HCT116 (cell line): ENCODE measurements around the gene SMC4. TPM values are rescaled to one million over a fixed set of nuclear protein-coding genes. Genes with fewer than 3 reads are reported as not detected.

Experiments
- ATAC-seq: fragments of 200-7000 bp; cut with Tn5 transposase; 2 replicates; pipeline ENCODE4 v1.9.1; 2020; ENCODE audit warnings: mild to moderate bottlenecking, moderate library complexity
- Bru-seq: library from RNA; stranded (reverse); fragments of 400-500 nt; gene quantifications from one replicate; lab custom pipeline; 2021; lab: Mats Ljungman, UMichigan
- BruChase-seq, 2 experiments: library from RNA; stranded (reverse); fragments of 400-500 nt; gene quantifications; one replicate each; lab custom pipeline; 2021; lab: Mats Ljungman, UMichigan
- BruUV-seq: library from RNA; stranded (reverse); fragments of 400-500 nt; replicated peaks from 2 replicates; lab custom pipeline; 2021; lab: Mats Ljungman, UMichigan
- CTCF ChIA-PET: fragments of 300-600 bp; sonication (Branson Sonifier 250); formaldehyde crosslinking; loops from one replicate; lab custom pipeline; 2021; ENCODE audit warnings: antibody characterized with exemption; lab: Charles Lee
- POLR2A ChIA-PET: fragments of 300-600, 350-600 bp; sonication (Branson Sonifier 250); formaldehyde crosslinking; loops from one replicate; lab custom pipeline; 2021; ENCODE audit warnings: antibody characterized with exemption; lab: Charles Lee
- RAD21 ChIA-PET, 2 experiments: fragments of 300-600 bp; sonication (Branson Sonifier 250); formaldehyde crosslinking; loops; one replicate each; lab custom pipeline; 2023; ENCODE audit warnings: low total read pairs in 2 of 2; ENCODE audit not compliant: uncharacterized antibody in 2 of 2, unreplicated experiment in 2 of 2, low non-redundant PET in 1 of 2; lab: Charles Lee
- DNase-seq: peaks from one replicate; pipeline ENCODE4 v3.0.0-alpha.2; 2010; ENCODE audit warnings: low read depth, low spot score
- H2AFZ ChIP-seq: fragments of 200-600 bp; shearing (Covaris generic), sonication (generic); 2 replicates; pipeline ENCODE4 v1.6.1; 2017; ENCODE audit warnings: low read depth, mixed run types, mixed read lengths, antibody characterized with exemption, low read length; ENCODE audit not compliant: poor library complexity, severe bottlenecking
- H3K27ac ChIP-seq: 2 replicates; pipeline ENCODE4 v1.5.1; 2012; ENCODE audit warnings: low read depth, low read length
- H3K27me3 ChIP-seq: fragments of 200-600 bp; sonication (generic); 2 replicates; pipeline ENCODE4 v1.6.1; 2016; ENCODE audit warnings: mixed run types, low read length, mixed read lengths; ENCODE audit not compliant: insufficient read depth
- H3K36me3 ChIP-seq, 2 experiments: fragments of 200-500 bp in 1 of 2; fragments of 200-600 bp in 1 of 2; sonication (Bioruptor generic) in 1 of 2; sonication (generic) in 1 of 2; 2 replicates each; pipeline versions ENCODE4 v1.5.1 to v1.6.1; 2014 to 2016; ENCODE audit warnings: low read length in 2 of 2, inconsistent platforms in 1 of 2, mixed read lengths in 1 of 2, mixed run types in 1 of 2; ENCODE audit not compliant: insufficient read depth in 2 of 2, control insufficient read depth in 1 of 2
- H3K4me1 ChIP-seq, 2 experiments: fragments of 200-600 bp in 1 of 2; sonication (generic) in 1 of 2; 2 replicates each; pipeline versions ENCODE4 v1.5.1 to v1.6.1; 2012 to 2017; ENCODE audit warnings: low read length in 2 of 2, inconsistent platforms in 1 of 2, mild to moderate bottlenecking in 1 of 2, mixed read lengths in 1 of 2, mixed run types in 1 of 2, moderate library complexity in 1 of 2; ENCODE audit not compliant: insufficient read depth in 2 of 2, control insufficient read depth in 1 of 2
- H3K4me2 ChIP-seq: fragments of 200-600 bp; sonication (generic); 2 replicates; pipeline ENCODE4 v1.6.1; 2017; ENCODE audit warnings: mixed run types, low read length, mixed read lengths
- H3K4me3 ChIP-seq, 2 experiments: fragments of 200-600 bp in 1 of 2; sonication (generic) in 1 of 2; replicated peaks in 1 of 2; 2 replicates each; pipeline ENCODE4 v1.5.1; 2011 to 2016; ENCODE audit warnings: low read length in 2 of 2, control low read depth in 1 of 2, low read depth in 1 of 2, mild to moderate bottlenecking in 1 of 2, mixed read lengths in 1 of 2, mixed run types in 1 of 2
- H3K79me2 ChIP-seq: fragments of 200-600 bp; sonication (generic); 2 replicates; pipeline ENCODE4 v1.6.1; 2017; ENCODE audit warnings: mild to moderate bottlenecking, mixed run types, low read length, moderate library complexity, mixed read lengths; ENCODE audit not compliant: insufficient read depth
- H3K9ac ChIP-seq: fragments of 200-600 bp; sonication (generic); 2 replicates; pipeline ENCODE4 v1.6.1; 2016; ENCODE audit warnings: low read length, mixed read lengths
- H3K9me2 ChIP-seq: fragments of 200-600 bp; sonication (generic), shearing (Covaris generic); 2 replicates; pipeline ENCODE4 v1.6.1; 2017; ENCODE audit warnings: mixed run types, mild to moderate bottlenecking, moderate library complexity; ENCODE audit not compliant: insufficient read depth
- H3K9me3 ChIP-seq, 2 experiments: fragments of 200-500 bp in 1 of 2; fragments of 200-600 bp in 1 of 2; sonication (Bioruptor generic) in 1 of 2; sonication (generic) in 1 of 2; 2 replicates each; pipeline ENCODE4 v1.6.1; 2014 to 2017; ENCODE audit warnings: low read length in 2 of 2, mixed read lengths in 2 of 2, inconsistent platforms in 1 of 2, low read depth in 1 of 2, mild to moderate bottlenecking in 1 of 2, mixed run types in 1 of 2, moderate library complexity in 1 of 2; ENCODE audit not compliant: control insufficient read depth in 1 of 2, insufficient read depth in 1 of 2
- H4K20me1 ChIP-seq: fragments of 200-600 bp; sonication (generic), shearing (Covaris generic); 2 replicates; pipeline ENCODE4 v1.6.1; 2017; ENCODE audit warnings: mixed run types, mild to moderate bottlenecking, moderate library complexity; ENCODE audit not compliant: insufficient read depth
- CBX3 ChIP-seq: IDR thresholded peaks from 2 replicates; pipeline ENCODE4 v1.6.1; 2012; ENCODE audit warnings: low read depth
- ELF1 ChIP-seq: IDR thresholded peaks from 2 replicates; pipeline ENCODE4 v1.6.1; 2012; ENCODE audit warnings: low read depth, borderline replicate concordance
- EZH2 ChIP-seq: fragments of 200-600 bp; sonication (generic); IDR thresholded peaks from 2 replicates; pipeline ENCODE4 v1.6.1; 2017; ENCODE audit warnings: antibody characterized with exemption, mixed run types
- EZH2phosphoT487 ChIP-seq: fragments of 200-600 bp; IDR thresholded peaks from 2 replicates; pipeline ENCODE4 v1.6.1; 2018; ENCODE audit warnings: antibody characterized with exemption, borderline replicate concordance
- FOSL1 ChIP-seq: IDR thresholded peaks from 2 replicates; pipeline ENCODE4 v1.6.1; 2012; ENCODE audit warnings: low read depth
- POLR2A ChIP-seq: IDR thresholded peaks from 2 replicates; pipeline ENCODE4 v1.7.0; 2011; ENCODE audit warnings: borderline replicate concordance; ENCODE audit not compliant: insufficient read depth, insufficient read length; ENCODE audit errors: extremely low read depth
- POLR2AphosphoS5 ChIP-seq: IDR thresholded peaks from 2 replicates; pipeline ENCODE4 v1.6.1; 2011; ENCODE audit warnings: mild to moderate bottlenecking, low read depth, low read length, moderate library complexity
- SIN3A ChIP-seq: IDR thresholded peaks from 2 replicates; pipeline ENCODE4 v1.6.1; 2012; ENCODE audit warnings: low read depth
- SP1 ChIP-seq: IDR thresholded peaks from 2 replicates; pipeline ENCODE4 v1.6.1; 2012; ENCODE audit warnings: low read depth
- SRF ChIP-seq: IDR thresholded peaks from 2 replicates; pipeline ENCODE4 v1.6.1; 2012; ENCODE audit warnings: low read depth
- TCF7L2 ChIP-seq: IDR thresholded peaks from 2 replicates; pipeline ENCODE4 v1.7.0; 2011; ENCODE audit warnings: borderline replicate concordance, inconsistent platforms; ENCODE audit not compliant: insufficient read depth, insufficient read length; ENCODE audit errors: extremely low read depth
- ZFX ChIP-seq: fragments of 450-650 bp; IDR thresholded peaks from 2 replicates; pipeline ENCODE4 v1.6.1; 2017
- ZNF274 ChIP-seq: fragments of 200-500 bp; sonication (Bioruptor generic); IDR thresholded peaks from 2 replicates; pipeline ENCODE4 v1.6.1; 2014; ENCODE audit warnings: mild to moderate bottlenecking, low read depth, low read length, inconsistent platforms
- intact Hi-C: fragments of 100-400 bp; cut with micrococcal nuclease; formaldehyde crosslinking; loops from 2 replicates; pipeline ENCODE4 v1.10.0; 2022
- long read RNA-seq: library from polyadenylated mRNA; unstranded; transcript quantifications from one replicate; pipeline ENCODE4 v2.0.0, GENCODE V29; 2021; ENCODE audit not compliant: unreplicated experiment
- polyA plus RNA-seq: library from polyadenylated mRNA; unstranded; fragments of >200 nt; gene quantifications from 2 replicates; pipeline ENCODE4 v1.2.1, GENCODE V29; 2012; ENCODE audit warnings: missing spikeins
- total RNA-seq: library from RNA; stranded (reverse); gene quantifications from one replicate; pipeline ENCODE4 v1.2.1, GENCODE V29; 2021; ENCODE audit not compliant: unreplicated experiment
- TF ChIP-seq, protein P1 (sequence below): IDR thresholded peaks from 2 replicates; pipeline ENCODE4 v1.6.1; 2011; ENCODE audit warnings: mild to moderate bottlenecking, low read length, moderate library complexity; ENCODE audit not compliant: insufficient replicate concordance; ENCODE audit errors: extremely low read depth
- TF ChIP-seq, protein P2 (sequence below): IDR thresholded peaks from 2 replicates; pipeline ENCODE4 v1.6.1; 2012
- TF ChIP-seq, protein P3 (sequence below): IDR thresholded peaks from 2 replicates; pipeline ENCODE4 v1.6.1; 2012; ENCODE audit warnings: low read depth

The SMC4 gene
- total RNA-seq = 123 TPM
- polyA plus RNA-seq = 42.5 and 61.0 TPM in 2 replicates
- percentile 98 among the genes with signal in this experiment for Bru-seq, nascent RNA
- percentile 95 among the genes with signal in this experiment for BruChase-seq, experiment 1, labeled RNA remaining after a 6-hour chase
- BruChase-seq, experiment 2, labeled RNA remaining after a 2-hour chase = percentile 95 among the genes with signal in this experiment
- long read RNA-seq, full-length matches to known transcripts = 3 of 111 reads
- long read RNA-seq, partial matches to known transcripts = 85 of 111 reads
- long read RNA-seq, other reads (novel, unspliced or antisense) = 23 of 111 reads

DNA sequence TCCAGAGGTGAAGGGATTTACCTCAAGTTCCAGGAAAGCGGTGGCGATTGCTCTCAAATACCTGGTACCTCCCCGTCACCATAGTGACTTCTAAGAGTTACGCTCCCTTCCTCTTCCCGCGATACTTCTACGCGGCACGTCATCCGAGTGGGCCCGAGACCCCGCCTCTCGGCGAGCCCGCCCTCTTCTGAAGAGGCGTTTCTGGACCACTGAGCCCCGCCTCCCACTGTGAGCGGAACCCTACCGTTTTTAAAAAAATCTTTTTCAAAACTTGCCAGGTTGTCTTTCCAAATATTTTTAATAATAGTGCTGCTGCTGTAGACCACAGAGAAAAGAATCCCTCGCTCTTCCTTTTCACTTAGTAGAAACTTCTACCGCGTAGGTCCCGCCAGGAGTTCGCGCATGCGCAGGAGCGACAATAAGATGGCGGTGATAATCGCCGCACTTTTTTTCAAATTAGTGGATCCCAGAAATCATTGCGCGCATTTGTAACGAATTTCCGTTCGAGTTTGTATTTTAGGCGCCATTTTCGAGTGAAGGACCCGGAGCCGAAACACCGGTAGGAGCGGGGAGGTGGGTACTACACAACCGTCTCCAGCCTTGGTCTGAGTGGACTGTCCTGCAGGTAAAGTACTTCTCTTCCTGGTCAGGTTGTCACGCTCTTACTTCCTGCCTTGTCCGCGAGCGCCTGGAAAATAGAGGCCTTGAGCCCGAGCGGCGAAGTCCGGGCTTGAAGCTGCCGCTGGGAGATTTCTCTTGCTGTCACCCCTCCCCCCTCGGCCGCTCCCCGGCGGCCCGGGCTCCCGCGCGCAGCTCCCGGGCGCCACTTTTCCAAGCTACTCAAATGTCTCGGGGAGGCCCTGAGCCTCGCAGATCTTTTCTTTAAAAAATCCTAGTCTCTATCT is at the start of gene SMC4, which contains the start of gene IFT80:
SMC4 (plus strand) TSS at position 526 of the 905 bp plus-strand sequence. CDS start 1,177 bp downstream, outside the sequence.
IFT80 (minus strand) TSS at position 101 of the 905 bp plus-strand sequence. CDS start 14,625 bp downstream, outside the sequence.
- Histone ChIP-seq H2AFZ (peak within 1 kb of the TSS; percentile 55), H3K4me1 (peaks cover 17 to 32% of the 10 kb centered on the region in 2 experiments), H3K9me2 (no peaks in the 10 kb centered on the region), H3K36me3 (peaks cover 7 to 30% of the 10 kb centered on the region in 2 experiments; a peak in 2 of 4 replicates), H4K20me1 (peaks cover 11% of the 10 kb centered on the region; the same call in 1 of the 2 replicates), H3K79me2 (peaks cover 82% of the 10 kb centered on the region), H3K27ac (peak within 1 kb of the TSS; percentile 95), H3K9ac (peak within 1 kb of the TSS; percentile 94), H3K4me3 (peak within 1 kb of the TSS; percentile 90 to 93), H3K4me2 (peak within 1 kb of the TSS; percentile 91), H3K27me3 (no peaks in the 10 kb centered on the region), H3K9me3 (no peaks in the 10 kb centered on the region)
- ChIA-PET CTCF (no interaction called here), POLR2A (no interaction called here), RAD21 (no interaction called here)
- peak; percentile 94 for ATAC-seq
- TSS peak; percentile 56 for BruUV-seq
- intact Hi-C loops = no loop called here
- DNase-seq = peak; percentile 93
- no peak for TF ChIP-seq ZNF274
- no peak; the same call in 1 of the 2 replicates for TF ChIP-seq ELF1
- peak; percentile 44; the same call in 1 of the 2 replicates for TF ChIP-seq ZFX
- no peak for TF ChIP-seq EZH2
- TF ChIP-seq SRF = peak; percentile 61
- peak; percentile 89 for TF ChIP-seq POLR2AphosphoS5
- peak; percentile 63 for TF ChIP-seq SP1
- no peak for TF ChIP-seq FOSL1
- TF ChIP-seq, protein P1, sequence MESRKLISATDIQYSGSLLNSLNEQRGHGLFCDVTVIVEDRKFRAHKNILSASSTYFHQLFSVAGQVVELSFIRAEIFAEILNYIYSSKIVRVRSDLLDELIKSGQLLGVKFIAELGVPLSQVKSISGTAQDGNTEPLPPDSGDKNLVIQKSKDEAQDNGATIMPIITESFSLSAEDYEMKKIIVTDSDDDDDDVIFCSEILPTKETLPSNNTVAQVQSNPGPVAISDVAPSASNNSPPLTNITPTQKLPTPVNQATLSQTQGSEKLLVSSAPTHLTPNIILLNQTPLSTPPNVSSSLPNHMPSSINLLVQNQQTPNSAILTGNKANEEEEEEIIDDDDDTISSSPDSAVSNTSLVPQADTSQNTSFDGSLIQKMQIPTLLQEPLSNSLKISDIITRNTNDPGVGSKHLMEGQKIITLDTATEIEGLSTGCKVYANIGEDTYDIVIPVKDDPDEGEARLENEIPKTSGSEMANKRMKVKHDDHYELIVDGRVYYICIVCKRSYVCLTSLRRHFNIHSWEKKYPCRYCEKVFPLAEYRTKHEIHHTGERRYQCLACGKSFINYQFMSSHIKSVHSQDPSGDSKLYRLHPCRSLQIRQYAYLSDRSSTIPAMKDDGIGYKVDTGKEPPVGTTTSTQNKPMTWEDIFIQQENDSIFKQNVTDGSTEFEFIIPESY = peak; percentile 96
- TF ChIP-seq TCF7L2 = no peak
- peak; percentile 78 for TF ChIP-seq POLR2A
- TF ChIP-seq SIN3A = peak; percentile 91
- TF ChIP-seq, protein P2, sequence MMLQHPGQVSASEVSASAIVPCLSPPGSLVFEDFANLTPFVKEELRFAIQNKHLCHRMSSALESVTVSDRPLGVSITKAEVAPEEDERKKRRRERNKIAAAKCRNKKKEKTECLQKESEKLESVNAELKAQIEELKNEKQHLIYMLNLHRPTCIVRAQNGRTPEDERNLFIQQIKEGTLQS = no peak
- TF ChIP-seq CBX3 = no peak; the same call in none of the 2 replicates
- no peak for TF ChIP-seq EZH2phosphoT487
- TF ChIP-seq, protein P3, sequence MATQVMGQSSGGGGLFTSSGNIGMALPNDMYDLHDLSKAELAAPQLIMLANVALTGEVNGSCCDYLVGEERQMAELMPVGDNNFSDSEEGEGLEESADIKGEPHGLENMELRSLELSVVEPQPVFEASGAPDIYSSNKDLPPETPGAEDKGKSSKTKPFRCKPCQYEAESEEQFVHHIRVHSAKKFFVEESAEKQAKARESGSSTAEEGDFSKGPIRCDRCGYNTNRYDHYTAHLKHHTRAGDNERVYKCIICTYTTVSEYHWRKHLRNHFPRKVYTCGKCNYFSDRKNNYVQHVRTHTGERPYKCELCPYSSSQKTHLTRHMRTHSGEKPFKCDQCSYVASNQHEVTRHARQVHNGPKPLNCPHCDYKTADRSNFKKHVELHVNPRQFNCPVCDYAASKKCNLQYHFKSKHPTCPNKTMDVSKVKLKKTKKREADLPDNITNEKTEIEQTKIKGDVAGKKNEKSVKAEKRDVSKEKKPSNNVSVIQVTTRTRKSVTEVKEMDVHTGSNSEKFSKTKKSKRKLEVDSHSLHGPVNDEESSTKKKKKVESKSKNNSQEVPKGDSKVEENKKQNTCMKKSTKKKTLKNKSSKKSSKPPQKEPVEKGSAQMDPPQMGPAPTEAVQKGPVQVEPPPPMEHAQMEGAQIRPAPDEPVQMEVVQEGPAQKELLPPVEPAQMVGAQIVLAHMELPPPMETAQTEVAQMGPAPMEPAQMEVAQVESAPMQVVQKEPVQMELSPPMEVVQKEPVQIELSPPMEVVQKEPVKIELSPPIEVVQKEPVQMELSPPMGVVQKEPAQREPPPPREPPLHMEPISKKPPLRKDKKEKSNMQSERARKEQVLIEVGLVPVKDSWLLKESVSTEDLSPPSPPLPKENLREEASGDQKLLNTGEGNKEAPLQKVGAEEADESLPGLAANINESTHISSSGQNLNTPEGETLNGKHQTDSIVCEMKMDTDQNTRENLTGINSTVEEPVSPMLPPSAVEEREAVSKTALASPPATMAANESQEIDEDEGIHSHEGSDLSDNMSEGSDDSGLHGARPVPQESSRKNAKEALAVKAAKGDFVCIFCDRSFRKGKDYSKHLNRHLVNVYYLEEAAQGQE = no peak
